ENCODE measurements around the gene PTPN4. TPM values are rescaled to one million over a fixed set of nuclear protein-coding genes. Genes with fewer than 3 reads are reported as not detected.

Gene PTPN4
- total and polyA plus RNA-seq, 2 donors from 2014 or later, result 7.4 to 46.4 TPM

- FAIRE-seq (no peak), DNase-seq (no peak)
- H3K27me3 ChIP-seq (ENCODE audit: control insufficient read depth, insufficient read depth, low read length), result no peaks in the 10 kb centered on the region
- TF ChIP-seq, protein P1, sequence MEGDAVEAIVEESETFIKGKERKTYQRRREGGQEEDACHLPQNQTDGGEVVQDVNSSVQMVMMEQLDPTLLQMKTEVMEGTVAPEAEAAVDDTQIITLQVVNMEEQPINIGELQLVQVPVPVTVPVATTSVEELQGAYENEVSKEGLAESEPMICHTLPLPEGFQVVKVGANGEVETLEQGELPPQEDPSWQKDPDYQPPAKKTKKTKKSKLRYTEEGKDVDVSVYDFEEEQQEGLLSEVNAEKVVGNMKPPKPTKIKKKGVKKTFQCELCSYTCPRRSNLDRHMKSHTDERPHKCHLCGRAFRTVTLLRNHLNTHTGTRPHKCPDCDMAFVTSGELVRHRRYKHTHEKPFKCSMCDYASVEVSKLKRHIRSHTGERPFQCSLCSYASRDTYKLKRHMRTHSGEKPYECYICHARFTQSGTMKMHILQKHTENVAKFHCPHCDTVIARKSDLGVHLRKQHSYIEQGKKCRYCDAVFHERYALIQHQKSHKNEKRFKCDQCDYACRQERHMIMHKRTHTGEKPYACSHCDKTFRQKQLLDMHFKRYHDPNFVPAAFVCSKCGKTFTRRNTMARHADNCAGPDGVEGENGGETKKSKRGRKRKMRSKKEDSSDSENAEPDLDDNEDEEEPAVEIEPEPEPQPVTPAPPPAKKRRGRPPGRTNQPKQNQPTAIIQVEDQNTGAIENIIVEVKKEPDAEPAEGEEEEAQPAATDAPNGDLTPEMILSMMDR (IDR thresholded peaks at IDR 0.05; ENCODE audit: borderline replicate concordance, extremely low read depth, insufficient read depth), result no peak
- H3K36me3 ChIP-seq (ENCODE audit: control insufficient read depth in 2 of 3, insufficient read depth in 3 of 3, low read length in 3 of 3), result no peaks in the 10 kb centered on the region
- intact Hi-C loops (cut with DNase I), result no loop called here
- no peak overlapping the region for H3K4me3 ChIP-seq (ENCODE audit: low read length in 3 of 3)
- no peaks in the 10 kb centered on the region for H3K9me3 ChIP-seq (ENCODE audit: control insufficient read depth in 2 of 3, insufficient read depth in 1 of 3, low read length in 3 of 3)
- no peak overlapping the region for H3K9ac ChIP-seq (ENCODE audit: low read length in 3 of 3)
- no peak overlapping the region for H3K27ac ChIP-seq (ENCODE audit: low read depth in 2 of 2, low read length in 2 of 2)
- peaks cover 0 to 12% (median 9%) of the 10 kb centered on the region in 3 donors for H3K4me1 ChIP-seq (ENCODE audit: control insufficient read depth in 2 of 3, insufficient read depth in 2 of 3, low read depth in 1 of 3, low read length in 3 of 3)
Measured at GRCh38 chr2:119712571-119712970, 47.2 kb upstream of the PTPN4 start.

GRCh38 chr2:119713819-119714490, 45.8 kb upstream of the PTPN4 start:
- no peaks in the 10 kb centered on the region for H3K27me3 ChIP-seq (ENCODE audit: control insufficient read depth, insufficient read depth, low read length)
- no peak overlapping the region for H3K4me3 ChIP-seq (ENCODE audit: low read length in 3 of 3)
- H3K27ac ChIP-seq (ENCODE audit: low read depth in 2 of 2, low read length in 2 of 2), result no peak overlapping the region
- TF ChIP-seq, protein P1 (IDR thresholded peaks at IDR 0.05; ENCODE audit: borderline replicate concordance, extremely low read depth, insufficient read depth), result no peak
- H3K9me3 ChIP-seq (ENCODE audit: control insufficient read depth in 2 of 3, insufficient read depth in 1 of 3, low read length in 3 of 3), result no peaks in the 10 kb centered on the region
- FAIRE-seq (no peak), DNase-seq (no peak)
- no peak overlapping the region for H3K9ac ChIP-seq (ENCODE audit: low read length in 3 of 3)
- intact Hi-C loops (cut with DNase I), result no loop called here
- peaks cover 0 to 18% (median 9%) of the 10 kb centered on the region in 3 donors for H3K4me1 ChIP-seq (ENCODE audit: control insufficient read depth in 2 of 3, insufficient read depth in 2 of 3, low read depth in 1 of 3, low read length in 3 of 3)
- no peaks in the 10 kb centered on the region for H3K36me3 ChIP-seq (ENCODE audit: control insufficient read depth in 2 of 3, insufficient read depth in 3 of 3, low read length in 3 of 3)

- no peak overlapping the region for H3K9ac ChIP-seq (ENCODE audit: low read length in 3 of 3)
- FAIRE-seq (no peak), DNase-seq (no peak)
- H3K27ac ChIP-seq (ENCODE audit: low read depth in 2 of 2, low read length in 2 of 2), result peak overlapping the region; percentile 23 to 52
- TF ChIP-seq, protein P1 (IDR thresholded peaks at IDR 0.05; ENCODE audit: borderline replicate concordance, extremely low read depth, insufficient read depth), result no peak
- H3K27me3 ChIP-seq (ENCODE audit: control insufficient read depth, insufficient read depth, low read length), result no peaks in the 10 kb centered on the region
- H3K9me3 ChIP-seq (ENCODE audit: control insufficient read depth in 2 of 3, insufficient read depth in 1 of 3, low read length in 3 of 3), result no peaks in the 10 kb centered on the region
- peak overlapping the region in 2 of 3 donors; percentile 5 to 47 for H3K4me3 ChIP-seq (ENCODE audit: low read length in 3 of 3)
- no peaks in the 10 kb centered on the region for H3K36me3 ChIP-seq (ENCODE audit: control insufficient read depth in 2 of 3, insufficient read depth in 3 of 3, low read length in 3 of 3)
- H3K4me1 ChIP-seq (ENCODE audit: control insufficient read depth in 2 of 3, insufficient read depth in 2 of 3, low read depth in 1 of 3, low read length in 3 of 3), result peaks cover 0 to 18% (median 9%) of the 10 kb centered on the region in 3 donors
- intact Hi-C loops (cut with DNase I), result no loop called here
Measured at GRCh38 chr2:119715409-119716283, 44.1 kb upstream of the PTPN4 start.

Measured in kidney (tissue), 14 donors.